Stimulated activated CD4-positive, alpha-beta T cell treated with anti-CD3 and anti-CD28 coated beads, Interleukin-15, amount 100 ng/mL, for 48 hours (primary cell): ENCODE data around the gene RAPH1.
A peak's percentile ranks its signal among the peaks of the same experiment; 100 is the strongest.

Experiments used
- DNase-seq, 2 donors: peaks; one replicate each; pipeline ENCODE4 v3.0.0-alpha.2; 2020; ENCODE audit warnings: low read depth in 2 of 2

RAPH1 gene

GRCh38 chr2:203535078-203535783 lies at the start of gene RAPH1:
TSS of gene RAPH1 (minus strand) at chr2:203535301. CDS start at chr2:203495353, 39,948 bp downstream.
- peak; percentile 50 to 58 for DNase-seq

GRCh38 chr2:203584784-203585183 lies 49.7 kb upstream of the RAPH1 start:
- no peak for DNase-seq

GRCh38 chr2:203583701-203584100 lies 48.6 kb upstream of the RAPH1 start:
- peak in 1 of 2 donors; percentile 16 for DNase-seq

- DNase-seq = no peak
Observed at GRCh38 chr2:203583084-203583695, 48.1 kb upstream of the RAPH1 start.

GRCh38 chr2:203582468-203582867 lies 47.4 kb upstream of the RAPH1 start:
- no peak for DNase-seq

GRCh38 chr2:203580844-203581243 lies 45.7 kb upstream of the RAPH1 start:
- DNase-seq = no peak

GRCh38 chr2:203579730-203580129 lies 44.6 kb upstream of the RAPH1 start:
- DNase-seq = no peak

GRCh38 chr2:203578759-203579643 lies 43.9 kb upstream of the RAPH1 start:
- DNase-seq = peak in 1 of 2 donors; percentile 24

- no peak for DNase-seq
Observed at GRCh38 chr2:203574824-203575223, 39.7 kb upstream of the RAPH1 start.

- DNase-seq = no peak
Observed at GRCh38 chr2:203572316-203572715, 37.2 kb upstream of the RAPH1 start.

- DNase-seq = no peak
Observed at GRCh38 chr2:203569677-203570316, 34.7 kb upstream of the RAPH1 start.

- no peak for DNase-seq
Observed at GRCh38 chr2:203567691-203568090, 32.6 kb upstream of the RAPH1 start.

- no peak for DNase-seq
Observed at GRCh38 chr2:203566161-203566560, 31.1 kb upstream of the RAPH1 start.

- no peak for DNase-seq
Observed at GRCh38 chr2:203565076-203565475, 30.0 kb upstream of the RAPH1 start.

- no peak for DNase-seq
Observed at GRCh38 chr2:203562268-203562667, 27.2 kb upstream of the RAPH1 start.

- no peak for DNase-seq
Observed at GRCh38 chr2:203559641-203560040, 24.5 kb upstream of the RAPH1 start.

- DNase-seq = no peak
Observed at GRCh38 chr2:203553784-203554183, 18.7 kb upstream of the RAPH1 start.

GRCh38 chr2:203551778-203552177 lies 16.7 kb upstream of the RAPH1 start:
- DNase-seq = no peak

GRCh38 chr2:203550266-203550665 lies 15.2 kb upstream of the RAPH1 start:
- no peak for DNase-seq

- DNase-seq = no peak
Observed at GRCh38 chr2:203549406-203549805, 14.3 kb upstream of the RAPH1 start.

- no peak for DNase-seq
Observed at GRCh38 chr2:203548887-203549286, 13.8 kb upstream of the RAPH1 start.

GRCh38 chr2:203547356-203547755 lies 12.3 kb upstream of the RAPH1 start:
- DNase-seq = no peak
